Natural killer cell treated with Interleukin-12 subunit alpha and Interleukin-12 subunit beta and Interleukin-15 and Interleukin-18, amount 100 ng/mL, for 72 hours (primary cell): ENCODE results near the gene GRM7. TPM values are rescaled to one million over a fixed set of nuclear protein-coding genes. Genes with fewer than 3 reads are reported as not detected.

ENCODE experiments used
- ATAC-seq, 2 donors: fragments of 150-1000 bp; cut with Tn5 transposase in 1 of 2; sonication (Bioruptor Pico), chemical (Tn5 transposase) in 1 of 2; 2 replicates each; pipeline ENCODE4 v1.10.0; 2021
- DNase-seq: peaks from one replicate; pipeline ENCODE4 v3.0.0; 2022; ENCODE audit warnings: low spot score
- H3K27ac Mint-ChIP-seq, 2 donors: 1 replicate in 1 of 2; 2 replicates in 1 of 2; pipeline ENCODE4 v1.8.0; 2022; ENCODE audit warnings: mixed read lengths in 2 of 2, mild to moderate bottlenecking in 1 of 2, moderate library complexity in 1 of 2
- H3K27me3 Mint-ChIP-seq, 2 donors: 1 replicate in 1 of 2; 2 replicates in 1 of 2; pipeline ENCODE4 v1.8.0; 2022; ENCODE audit warnings: mixed read lengths in 2 of 2
- H3K36me3 Mint-ChIP-seq: one replicate; pipeline ENCODE4 v1.8.0; 2022; ENCODE audit warnings: mixed read lengths
- H3K4me1 Mint-ChIP-seq, 2 donors: 1 replicate in 1 of 2; 2 replicates in 1 of 2; pipeline ENCODE4 v1.8.0; 2022; ENCODE audit warnings: low read depth in 2 of 2, mixed read lengths in 2 of 2, mild to moderate bottlenecking in 1 of 2
- H3K4me3 Mint-ChIP-seq: one replicate; pipeline ENCODE4 v1.8.0; 2022; ENCODE audit warnings: mixed read lengths
- H3K9me3 Mint-ChIP-seq: 2 replicates; pipeline ENCODE4 v1.8.0; 2022; ENCODE audit warnings: mixed read lengths
- total RNA-seq, 2 donors: library from RNA; stranded (reverse); gene quantifications; one replicate each; pipeline ENCODE4 v1.2.3, GENCODE V29; 2022

GRM7 gene
- total RNA-seq, 2 donors from 2014 or later: not detected

- Mint-ChIP-seq H3K4me3 (no peak overlapping the region), H3K36me3 (no peaks in the 10 kb centered on the region), H3K27me3 (no peaks in the 10 kb centered on the region), H3K4me1 (no peaks in the 10 kb centered on the region), H3K27ac (no peak overlapping the region), H3K9me3 (no peaks in the 10 kb centered on the region)
- ATAC-seq (no peak), DNase-seq (no peak)
Observed at GRCh38 chr3:7789324-7789723, 928.4 kb downstream of the GRM7 start.

DNA sequence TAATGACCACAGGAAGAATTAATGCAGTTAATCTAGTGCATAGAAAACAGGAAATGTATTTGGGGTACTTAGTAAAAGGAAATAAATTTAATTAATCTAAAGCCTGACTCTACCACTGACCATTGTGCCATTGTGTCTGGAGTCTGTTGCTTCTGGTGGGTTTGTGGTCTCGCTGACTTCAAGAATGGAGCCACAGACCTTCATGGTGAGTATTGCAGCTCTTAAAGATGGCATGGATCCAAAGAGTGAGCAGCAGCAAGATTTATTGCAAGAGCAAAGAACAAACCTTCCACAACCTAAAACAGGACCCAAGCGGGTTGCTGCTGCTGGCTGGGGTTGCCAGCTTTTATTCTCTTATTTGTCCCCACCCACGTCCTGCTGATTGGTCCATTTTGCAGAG is 929.2 kb downstream of the GRM7 start:
- DNase-seq: no peak
- no peaks in the 10 kb centered on the region for H3K36me3 Mint-ChIP-seq
- no peak overlapping the region for H3K27ac Mint-ChIP-seq
- no peak overlapping the region for H3K4me3 Mint-ChIP-seq
- no peaks in the 10 kb centered on the region for H3K4me1 Mint-ChIP-seq
- no peak for ATAC-seq
- H3K9me3 Mint-ChIP-seq: no peaks in the 10 kb centered on the region
- no peaks in the 10 kb centered on the region for H3K27me3 Mint-ChIP-seq
